GM12874 (cell line): ENCODE data around the gene CHERP.

Experiments
- CTCF ChIP-seq: IDR thresholded peaks from 2 replicates; pipeline ENCODE4 v1.5.1; 2011; ENCODE audit warnings: low read depth, mild to moderate bottlenecking, control low read depth, low read length, moderate library complexity; ENCODE audit not compliant: insufficient read depth

The CHERP gene

GRCh38 chr19:16566161-16566560, 23.9 kb upstream of the CHERP start:
- no peak for TF ChIP-seq CTCF

- TF ChIP-seq CTCF, result no peak
Measured at GRCh38 chr19:16564842-16565241, 22.6 kb upstream of the CHERP start.

DNA sequence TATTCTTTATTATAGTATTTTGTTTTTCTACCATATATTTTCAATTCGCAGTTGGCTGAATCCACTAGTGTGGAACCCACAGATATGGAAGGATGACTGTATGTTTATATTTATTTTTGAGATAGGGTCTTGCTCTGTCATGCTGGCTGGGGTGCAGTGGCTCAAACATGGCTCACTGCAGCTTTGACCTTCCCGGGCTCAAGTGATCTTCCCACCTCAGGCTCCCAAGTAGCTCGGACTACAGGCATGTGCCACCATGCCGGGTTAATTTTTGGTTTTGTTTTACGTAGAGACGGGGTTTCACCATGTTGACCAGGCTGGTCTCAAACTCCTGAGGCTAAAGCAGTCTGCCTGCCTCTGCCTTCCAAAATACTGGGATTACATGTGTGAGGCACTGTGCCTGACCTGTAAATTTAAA, 20.4 kb upstream of the CHERP start:
- no peak for TF ChIP-seq CTCF

DNA sequence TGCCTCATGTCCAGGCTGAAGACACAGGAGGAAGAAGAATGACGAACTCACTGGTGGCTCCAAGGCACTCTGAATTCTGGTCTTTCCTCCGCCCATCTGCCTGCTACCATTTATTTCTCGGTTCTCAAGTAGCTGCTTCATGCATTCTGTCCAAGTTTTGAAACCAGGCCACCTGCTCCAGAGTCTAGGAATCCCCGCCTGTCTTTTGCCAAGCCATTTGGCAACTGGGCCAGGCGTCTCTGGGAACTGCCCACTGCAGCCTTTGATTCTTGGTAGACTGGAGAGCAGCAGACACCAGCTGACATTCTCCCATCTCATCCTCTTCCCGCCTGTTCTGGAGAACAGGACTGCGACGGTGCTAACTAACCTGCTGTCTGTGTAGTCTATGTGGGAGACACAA, 19.1 kb upstream of the CHERP start:
- TF ChIP-seq CTCF, result no peak

DNA sequence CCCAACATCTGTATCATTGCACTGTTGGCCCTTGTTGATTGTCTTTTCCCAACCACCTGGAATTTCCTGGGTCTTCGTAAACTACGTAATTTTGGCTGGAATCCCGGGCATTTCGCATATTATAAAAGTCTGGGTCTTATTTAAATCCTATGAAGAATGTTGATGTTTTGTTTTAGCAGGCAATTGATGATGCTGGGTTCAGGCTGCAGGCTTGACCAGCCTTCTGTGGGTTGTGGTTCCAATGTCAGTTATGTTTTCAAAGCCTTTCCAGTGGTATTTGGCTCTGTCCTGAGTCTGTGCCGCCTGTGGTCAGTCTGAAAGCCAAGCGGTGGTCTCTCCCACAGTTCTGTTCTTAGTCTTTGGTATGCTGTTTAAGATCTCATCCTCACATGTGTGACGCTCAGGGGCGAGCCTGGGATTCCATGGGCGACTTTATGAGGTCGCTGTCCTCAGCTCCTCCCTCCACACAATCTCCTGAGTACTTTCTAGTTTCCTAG, 17.6 kb upstream of the CHERP start:
- TF ChIP-seq CTCF, result no peak

- no peak for TF ChIP-seq CTCF
Measured at GRCh38 chr19:16554776-16555175, 12.5 kb upstream of the CHERP start.

- no peak for TF ChIP-seq CTCF
Measured at GRCh38 chr19:16548956-16549355, 6.7 kb upstream of the CHERP start.
